ENCODE measurements around the gene PHRF1. TPM values are rescaled to one million over a fixed set of nuclear protein-coding genes. Genes with fewer than 3 reads are reported as not detected.

The PHRF1 gene
- total and polyA plus RNA-seq, 5 donors from 2014 or later, result 3.8 to 43.8 (median 5.5) TPM

GRCh38 chr11:612961-613300, 36.7 kb downstream of the PHRF1 start:
- peaks cover 0 to 2% (median 0%) of the 10 kb centered on the region in 7 donors for H3K9me3 Mint-ChIP-seq
- peak overlapping the region in 2 of 3 donors; percentile 75 to 91 for H3K27ac Mint-ChIP-seq
- ATAC-seq (ENCODE audit: low read depth in 2 of 2) (no peak), DNase-seq (no peak)
- H3K4me3 ChIP-seq (ENCODE audit: low read depth, low read length), result no peak overlapping the region
- peak overlapping the region; percentile 84 for H3K27ac ChIP-seq (ENCODE audit: insufficient read depth, low read length, poor library complexity, severe bottlenecking)
- no peaks in the 10 kb centered on the region for H3K9me3 ChIP-seq (ENCODE audit: control insufficient read depth in 2 of 2, low read length in 2 of 2)
- peaks cover 0 to 27% (median 4%) of the 10 kb centered on the region in 4 donors for H3K4me1 Mint-ChIP-seq
- H3K27me3 Mint-ChIP-seq, result no peaks in the 10 kb centered on the region
- H3K36me3 ChIP-seq (ENCODE audit: control insufficient read depth, insufficient read depth, low read length), result peaks cover 38% of the 10 kb centered on the region
- peaks cover 30% of the 10 kb centered on the region for H3K4me1 ChIP-seq (ENCODE audit: control insufficient read depth, insufficient read depth, low read length, poor library complexity, severe bottlenecking)
- peaks cover 4% of the 10 kb centered on the region for H3K36me3 Mint-ChIP-seq
- H3K27me3 ChIP-seq (ENCODE audit: control insufficient read depth, insufficient read depth, low read length), result no peaks in the 10 kb centered on the region
- H3K4me3 Mint-ChIP-seq, result peak overlapping the region in 1 of 4 donors; percentile 85

DNA sequence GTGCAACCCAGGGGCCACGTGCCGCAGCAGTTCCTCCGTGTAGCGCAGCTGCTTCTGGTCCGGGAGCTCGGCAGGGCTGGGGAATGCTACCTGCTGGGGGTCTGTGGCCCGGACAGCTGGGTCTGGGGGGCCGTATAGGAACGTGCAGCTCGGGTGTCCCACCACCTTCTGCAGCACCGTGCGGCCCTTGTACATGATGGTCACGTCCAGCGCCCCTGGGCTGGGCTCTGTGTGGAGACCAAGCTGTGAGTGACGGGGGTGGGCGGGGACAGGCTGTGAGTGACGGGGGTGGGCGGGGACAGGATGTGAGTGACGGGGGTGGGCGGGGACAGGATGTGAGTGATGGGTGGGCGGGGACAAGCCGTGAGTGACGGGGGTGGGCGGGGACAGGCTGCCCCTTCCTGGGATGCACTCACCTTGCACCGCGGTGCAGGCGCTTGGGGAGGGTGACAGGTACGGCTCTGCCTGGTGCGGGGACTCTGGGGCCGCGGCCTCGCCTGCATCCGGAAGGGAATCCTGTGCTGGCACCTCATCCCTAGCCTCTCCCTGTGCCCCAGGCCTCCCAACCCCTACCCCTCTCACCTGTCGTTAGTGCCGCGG, 37.2 kb downstream of the PHRF1 start:
- Histone ChIP-seq H3K4me1 (ENCODE audit: control insufficient read depth, insufficient read depth, low read length, poor library complexity, severe bottlenecking) (peaks cover 30% of the 10 kb centered on the region), H3K4me3 (ENCODE audit: low read depth, low read length) (no peak overlapping the region)

GRCh38 chr11:614021-614622, 37.9 kb downstream of the PHRF1 start:
- no peak for ATAC-seq (ENCODE audit: low read depth in 2 of 2)
- DNase-seq, result no peak

More for the DNA sequence above, 37.2 kb downstream of the PHRF1 start:
- H3K36me3 Mint-ChIP-seq, result peaks cover 4% of the 10 kb centered on the region
- DNase-seq (peak; percentile 78 to 83 (median 81)), ATAC-seq (ENCODE audit: low read depth in 2 of 2) (peak; percentile 31 to 39)
- H3K9me3 Mint-ChIP-seq, result peaks cover 0 to under 1% (median 0%) of the 10 kb centered on the region in 7 donors
- H3K27ac ChIP-seq (ENCODE audit: insufficient read depth, low read length, poor library complexity, severe bottlenecking), result peak overlapping the region; percentile 93
- H3K27ac Mint-ChIP-seq, result peak overlapping the region in 2 of 3 donors; percentile 82 to 86
- no peaks in the 10 kb centered on the region for H3K9me3 ChIP-seq (ENCODE audit: control insufficient read depth in 2 of 2, low read length in 2 of 2)
- H3K4me1 Mint-ChIP-seq, result peaks cover 0 to 27% (median 4%) of the 10 kb centered on the region in 4 donors
- peaks cover 33% of the 10 kb centered on the region for H3K36me3 ChIP-seq (ENCODE audit: control insufficient read depth, insufficient read depth, low read length)
- H3K27me3 ChIP-seq (ENCODE audit: control insufficient read depth, insufficient read depth, low read length), result no peaks in the 10 kb centered on the region
- H3K27me3 Mint-ChIP-seq, result no peaks in the 10 kb centered on the region
- H3K4me3 Mint-ChIP-seq, result peak overlapping the region in 1 of 4 donors; percentile 41

DNA sequence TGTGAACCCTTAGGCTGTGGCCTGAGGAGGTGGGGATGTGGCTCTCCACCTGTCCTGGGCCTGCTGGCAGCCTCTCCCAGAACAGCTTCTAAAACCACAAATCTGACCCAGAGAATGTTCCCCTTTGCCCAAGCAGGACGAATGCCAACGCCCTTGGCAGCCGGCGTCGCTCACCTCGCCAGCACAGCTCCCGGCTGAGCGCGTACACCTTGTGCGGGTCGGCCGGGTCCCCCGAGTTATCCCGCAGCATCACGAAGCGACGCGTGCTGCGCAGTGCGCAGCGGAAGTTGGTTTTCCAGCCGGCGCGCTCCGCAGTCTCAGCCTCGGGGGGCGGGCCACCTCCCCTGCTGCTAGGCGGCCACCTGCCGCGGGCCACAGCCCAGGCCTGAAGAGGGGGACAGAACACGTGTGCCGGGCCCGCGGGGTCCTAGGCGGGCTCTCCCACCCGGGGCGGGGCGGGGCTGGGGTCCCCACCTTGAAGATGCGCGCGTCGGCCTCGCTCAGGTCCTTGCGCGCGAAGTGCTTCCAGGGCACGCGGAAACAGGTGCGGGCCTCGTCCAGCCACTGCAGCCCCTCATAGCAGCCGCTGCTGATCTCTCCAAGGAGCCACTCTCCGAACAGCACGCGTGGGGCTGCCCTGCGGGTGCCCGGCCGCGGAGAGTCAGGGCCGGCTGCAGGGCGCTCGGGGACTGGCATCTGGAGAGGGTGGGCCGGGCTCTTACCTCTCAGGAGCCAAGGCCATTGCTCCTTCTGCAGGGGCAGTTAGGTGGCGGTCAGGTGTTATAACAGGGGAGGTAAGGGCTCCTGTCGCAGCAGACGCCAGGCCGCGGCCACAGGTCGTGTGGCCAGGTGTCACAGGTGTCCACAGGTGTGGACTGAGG, 38.6 kb downstream of the PHRF1 start:
- peak overlapping the region; percentile 93 for H3K27ac ChIP-seq (ENCODE audit: insufficient read depth, low read length, poor library complexity, severe bottlenecking)
- ATAC-seq (ENCODE audit: low read depth in 2 of 2) (no peak), DNase-seq (peak in 1 of 3 donors; percentile 30)
- Mint-ChIP-seq H3K9me3 (no peaks in the 10 kb centered on the region), H3K4me1 (peaks cover 0 to 27% (median 4%) of the 10 kb centered on the region in 4 donors), H3K36me3 (peaks cover 4% of the 10 kb centered on the region), H3K27ac (peak overlapping the region; percentile 84 to 92 (median 90)), H3K4me3 (peak overlapping the region; percentile 93 to 97 (median 95)), H3K27me3 (no peaks in the 10 kb centered on the region)
- peaks cover 30% of the 10 kb centered on the region for H3K4me1 ChIP-seq (ENCODE audit: control insufficient read depth, insufficient read depth, low read length, poor library complexity, severe bottlenecking)
- H3K27me3 ChIP-seq (ENCODE audit: control insufficient read depth, insufficient read depth, low read length), result no peaks in the 10 kb centered on the region
- H3K36me3 ChIP-seq (ENCODE audit: control insufficient read depth, insufficient read depth, low read length), result peaks cover 28% of the 10 kb centered on the region
- no peaks in the 10 kb centered on the region for H3K9me3 ChIP-seq (ENCODE audit: control insufficient read depth in 2 of 2, low read length in 2 of 2)
- H3K4me3 ChIP-seq (ENCODE audit: low read depth, low read length), result peak overlapping the region; percentile 65

More at GRCh38 chr11:614021-614622, 37.9 kb downstream of the PHRF1 start:
- Histone ChIP-seq H3K9me3 (ENCODE audit: control insufficient read depth in 2 of 2, low read length in 2 of 2) (no peaks in the 10 kb centered on the region), H3K4me1 (ENCODE audit: control insufficient read depth, insufficient read depth, low read length, poor library complexity, severe bottlenecking) (peaks cover 30% of the 10 kb centered on the region), H3K27ac (ENCODE audit: insufficient read depth, low read length, poor library complexity, severe bottlenecking) (peak overlapping the region; percentile 93), H3K27me3 (ENCODE audit: control insufficient read depth, insufficient read depth, low read length) (no peaks in the 10 kb centered on the region), H3K36me3 (ENCODE audit: control insufficient read depth, insufficient read depth, low read length) (peaks cover 28% of the 10 kb centered on the region), H3K4me3 (ENCODE audit: low read depth, low read length) (no peak overlapping the region)
- Mint-ChIP-seq H3K36me3 (peaks cover 4% of the 10 kb centered on the region), H3K27me3 (no peaks in the 10 kb centered on the region), H3K9me3 (no peaks in the 10 kb centered on the region), H3K27ac (peak overlapping the region; percentile 65 to 86 (median 66)), H3K4me3 (peak overlapping the region; percentile 65 to 84 (median 80)), H3K4me1 (peaks cover 0 to 27% (median 4%) of the 10 kb centered on the region in 4 donors)

- H3K9me3 Mint-ChIP-seq, result no peaks in the 10 kb centered on the region
- Histone ChIP-seq H3K27me3 (ENCODE audit: control insufficient read depth, insufficient read depth, low read length) (no peaks in the 10 kb centered on the region), H3K4me1 (ENCODE audit: control insufficient read depth, insufficient read depth, low read length, poor library complexity, severe bottlenecking) (peaks cover 30% of the 10 kb centered on the region), H3K4me3 (ENCODE audit: low read depth, low read length) (peak within 1 kb of the TSS; percentile 71), H3K27ac (ENCODE audit: insufficient read depth, low read length, poor library complexity, severe bottlenecking) (peak within 1 kb of the TSS; percentile 93), H3K36me3 (ENCODE audit: control insufficient read depth, insufficient read depth, low read length) (peaks cover 19% of the 10 kb centered on the region), H3K9me3 (ENCODE audit: control insufficient read depth in 2 of 2, low read length in 2 of 2) (no peaks in the 10 kb centered on the region)
- H3K4me3 Mint-ChIP-seq, result peak within 1 kb of the TSS; percentile 93 to 97 (median 95)
- DNase-seq, result peak; percentile 81 to 92 (median 86)
- H3K36me3 Mint-ChIP-seq, result peaks cover 4% of the 10 kb centered on the region
- H3K27ac Mint-ChIP-seq, result peak within 1 kb of the TSS; percentile 87 to 95 (median 90)
- H3K4me1 Mint-ChIP-seq, result peaks cover 0 to 27% (median 4%) of the 10 kb centered on the region in 4 donors
- H3K27me3 Mint-ChIP-seq, result no peaks in the 10 kb centered on the region
- ATAC-seq (ENCODE audit: low read depth in 2 of 2), result peak; percentile 73 to 79
These were observed 39.4 kb downstream of the PHRF1 start, which contains the start of gene IRF7 for GRCh38 chr11:615504-616319. Gene IRF7, minus strand, starts transcription at chr11:615950. Its CDS starts 586 bp downstream, at chr11:615364.

- H3K27me3 ChIP-seq (ENCODE audit: control insufficient read depth, insufficient read depth, low read length), result no peaks in the 10 kb centered on the region
- ATAC-seq (ENCODE audit: low read depth in 2 of 2) (no peak), DNase-seq (no peak)
- Mint-ChIP-seq H3K4me3 (peak overlapping the region; percentile 93 to 97 (median 95)), H3K9me3 (no peaks in the 10 kb centered on the region), H3K27ac (peak overlapping the region; percentile 87 to 95 (median 90)), H3K36me3 (peaks cover 4% of the 10 kb centered on the region), H3K4me1 (peaks cover 0 to 27% (median 4%) of the 10 kb centered on the region in 4 donors), H3K27me3 (no peaks in the 10 kb centered on the region)
- H3K4me1 ChIP-seq (ENCODE audit: control insufficient read depth, insufficient read depth, low read length, poor library complexity, severe bottlenecking), result peaks cover 30% of the 10 kb centered on the region
- peaks cover 11% of the 10 kb centered on the region for H3K36me3 ChIP-seq (ENCODE audit: control insufficient read depth, insufficient read depth, low read length)
- peak overlapping the region; percentile 93 for H3K27ac ChIP-seq (ENCODE audit: insufficient read depth, low read length, poor library complexity, severe bottlenecking)
- no peaks in the 10 kb centered on the region for H3K9me3 ChIP-seq (ENCODE audit: control insufficient read depth in 2 of 2, low read length in 2 of 2)
- H3K4me3 ChIP-seq (ENCODE audit: low read depth, low read length), result peak overlapping the region; percentile 71
These were observed 40.3 kb downstream of the PHRF1 start for GRCh38 chr11:616320-617198.

Measured in CD4-positive, CD25-positive, alpha-beta regulatory T cell (primary cell).